Heart left ventricle (tissue), 16 donors: ENCODE data around the gene COL23A1. TPM values are rescaled to one million over a fixed set of nuclear protein-coding genes. Genes with fewer than 3 reads are reported as not detected.

Source experiments
- ATAC-seq, 4 donors: fragments of 200-7000 bp; cut with Tn5 transposase; one replicate each; pipeline ENCODE4 v1.9.1; 2020 to 2022; ENCODE audit warnings: moderate library complexity in 4 of 4, mild to moderate bottlenecking in 3 of 4, moderate number of reproducible peaks in 1 of 4
- DNase-seq, 5 donors: peaks; one replicate each; pipeline ENCODE4 v3.0.0-alpha.2; 2020
- H3K27ac ChIP-seq, 12 donors: fragments of 200-600 bp; sonication (generic) in 4 of 12; one replicate each; pipeline versions ENCODE4 v1.5.0 to v1.8.0; 2016 to 2022; ENCODE audit warnings: mild to moderate bottlenecking in 2 of 12
- H3K27me3 ChIP-seq, 9 donors: fragments of 200-600 bp; sonication (generic) in 2 of 9; one replicate each; pipeline versions ENCODE4 v1.5.1 to v1.8.0; 2016 to 2022; ENCODE audit warnings: mild to moderate bottlenecking in 3 of 9
- H3K36me3 ChIP-seq, 9 donors: fragments of 200-600 bp; sonication (generic) in 2 of 9; one replicate each; pipeline versions ENCODE4 v1.5.0 to v1.8.0; 2018 to 2022; ENCODE audit warnings: mild to moderate bottlenecking in 2 of 9
- H3K4me1 ChIP-seq, 12 donors: fragments of 200-600 bp; sonication (generic) in 4 of 12; one replicate each; pipeline versions ENCODE4 v1.5.0 to v1.8.0; 2016 to 2022; ENCODE audit warnings: mild to moderate bottlenecking in 3 of 12
- H3K4me3 ChIP-seq, 12 donors: fragments of 200-600 bp; sonication (generic) in 4 of 12; one replicate each; pipeline versions ENCODE4 v1.5.0 to v1.8.0; 2017 to 2022; ENCODE audit warnings: mild to moderate bottlenecking in 9 of 12, moderate library complexity in 4 of 12
- H3K9me3 ChIP-seq, 12 donors: fragments of 200-600 bp; sonication (generic) in 4 of 12; one replicate each; pipeline versions ENCODE4 v1.5.0 to v1.8.0; 2016 to 2022; ENCODE audit warnings: mild to moderate bottlenecking in 1 of 12
- CTCF ChIP-seq, 12 donors: fragments of 200-600 bp; sonication (generic) in 4 of 12; IDR thresholded peaks; one replicate each; pipeline versions ENCODE4 v1.5.0 to v1.8.0; 2018 to 2022; ENCODE audit warnings: antibody characterized with exemption in 12 of 12, mild to moderate bottlenecking in 5 of 12
- POLR2A ChIP-seq, 2 donors: fragments of 450-650 bp; IDR thresholded peaks; one replicate each; pipeline ENCODE4 v1.6.1; 2017; ENCODE audit warnings: antibody characterized with exemption in 2 of 2, mild to moderate bottlenecking in 2 of 2, moderate library complexity in 2 of 2
- WGBS, 4 donors: extraction: QIAGEN DNeasy Blood & Tissue Kit in 2 of 4; methylation state at CpG; one replicate each; pipeline versions ENCODE4 v1.1.5 to v1.1.7; 2013 to 2018; 5-methylcytosine and 5-hydroxymethylcytosine counted together
- intact Hi-C, 10 donors: fragments of 100-400 bp; cut with DNase I; formaldehyde crosslinking; loops; one replicate each; pipeline versions ENCODE4 v1.11.1 to v1.14.2; 2022
- polyA plus RNA-seq, 2 donors: library from polyadenylated mRNA; stranded (reverse); fragments of 200-250 nt; gene quantifications; one replicate each; pipeline ENCODE4 v1.2.3, GENCODE V29; 2013
- total RNA-seq, 9 donors: library from RNA; depleted of rRNA in 2 of 9; stranded (reverse); fragments of >200 nt in 2 of 9; fragmentation: NEBNext Ultra II Directional in 3 of 9; extraction: Animal tissue kit (Norgen Biotek cat#: 25700) in 3 of 9; gene quantifications; one replicate each; pipeline versions ENCODE4 v1.1.0 to v1.2.4, GENCODE V29; 2016 to 2023
- donor health status: ischemic (EF 13 %, LVEDD 7.1; RV severe dilation, severe dysfunction).
- donor health status: healthy with polysubstance abuse.
- donor health status: DM: no; HTN: yes; CAD: no.
- donor health status: DM: no; HTN: no; CAD: no.
- donor health status: ischemic (EF 25% LVEDD 6.9; RV normal size, moderate dysfunction).
- donor health status: ischemic (EF 25% LVEDD 5.7; RV mildly dilated, moderate dysfunction).
- donor health status: healthy.
- donor health status: DM: yes; HTN: yes; CAD: no.
- donor health status: ischemic (EF 35%, LVEDD 5.7; RV mildly dilated, moderate dysfunction).
- donor health status: nonischemic (EF 11% LVEDD 7.7; RV severe dilation, severe dysfunction).
- donor health status: DM: yes; HTN: yes; CAD: no.
- donor health status: PGD.
- donor health status: ischemic (EF 29% LVEDD 5.4; RV normal size, mild dysfunction).
- donor health status: nonischemic (EF 23%, LVEDD 6.1; RV moderate dilation, normal function).

COL23A1 gene
- total and polyA plus RNA-seq, 11 donors: 6.0 to 33.0 (median 18.8) TPM

- WGBS, 4 donors: 0 to 1% (median 0%) methylated on average over 17 to 96 of the region's 96 CpGs
- peak within 1 kb of the TSS; percentile 71 to 97 (median 94) for H3K27ac ChIP-seq
- TF ChIP-seq POLR2A (IDR thresholded peaks at IDR 0.05) (peak; percentile 88 to 99), CTCF (IDR thresholded peaks at IDR 0.05) (no peak)
- intact Hi-C loops: loop anchor here in 1 of 10 donors (2.0 kb wide), 1 partner anchor 24 kb away; no protein-coding TSS in a partner anchor
- peak within 1 kb of the TSS; percentile 66 to 100 (median 92) for H3K4me3 ChIP-seq
- peak; percentile 91 to 97 (median 95) for ATAC-seq
- H3K4me1 ChIP-seq: peaks cover 11 to 42% (median 24%) of the 10 kb centered on the region in 12 donors
- H3K27me3 ChIP-seq: no peaks in the 10 kb centered on the region
- DNase-seq: peak; percentile 95 to 97 (median 96)
- peaks cover 0 to 39% (median 33%) of the 10 kb centered on the region in 9 donors for H3K36me3 ChIP-seq
- H3K9me3 ChIP-seq: no peaks in the 10 kb centered on the region
Measured at GRCh38 chr5:178204182-178204934, 385.8 kb downstream of the COL23A1 start, which contains the start of gene HNRNPAB. Gene HNRNPAB, plus strand, starts transcription at chr5:178204533. Its CDS starts 305 bp downstream, at chr5:178204838.

- Histone ChIP-seq H3K27ac (peak overlapping the region in 11 of 12 donors; percentile 16 to 97 (median 94)), H3K4me1 (peaks cover 11 to 42% (median 24%) of the 10 kb centered on the region in 12 donors), H3K9me3 (no peaks in the 10 kb centered on the region), H3K36me3 (peaks cover 0 to 33% (median 26%) of the 10 kb centered on the region in 9 donors), H3K27me3 (no peaks in the 10 kb centered on the region), H3K4me3 (peak overlapping the region; percentile 66 to 100 (median 92))
- no peak for DNase-seq
- 18 to 31% (median 24%) methylated on average over 30 of the region's 30 CpGs for WGBS, 4 donors
- TF ChIP-seq CTCF (IDR thresholded peaks at IDR 0.05) (no peak), POLR2A (IDR thresholded peaks at IDR 0.05) (no peak)
- intact Hi-C loops: loop anchor here in 1 of 10 donors (2.0 kb wide), 1 partner anchor 25 kb away; no protein-coding TSS in a partner anchor
- ATAC-seq: peak in 1 of 4 donors; percentile 8
Measured at GRCh38 chr5:178203670-178204181, 386.5 kb downstream of the COL23A1 start.

DNA sequence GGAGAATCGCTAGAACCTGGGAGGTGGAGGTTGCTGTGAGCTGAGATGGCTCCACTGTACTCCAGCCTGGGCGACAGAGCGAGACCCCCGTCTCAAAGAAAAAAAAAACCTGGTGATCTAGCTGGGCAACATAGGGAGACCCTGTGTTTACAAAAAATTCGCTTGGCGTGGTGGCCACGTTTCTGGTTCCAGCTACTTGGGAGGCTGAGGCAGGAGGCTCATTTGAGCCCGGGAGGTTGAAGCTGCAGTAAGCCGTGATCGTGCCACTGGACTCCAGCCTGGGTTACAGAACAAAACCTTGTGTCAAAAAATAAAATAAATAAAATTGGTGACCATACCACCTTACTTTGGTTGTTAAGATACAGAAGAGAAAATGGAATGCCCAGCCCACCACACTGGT, 387.7 kb downstream of the COL23A1 start:
- no peaks in the 10 kb centered on the region for H3K9me3 ChIP-seq
- H3K36me3 ChIP-seq: peaks cover 0 to 21% (median 14%) of the 10 kb centered on the region in 9 donors
- ATAC-seq (no peak), DNase-seq (peak in 1 of 5 donors; percentile 15)
- no peak overlapping the region for H3K4me3 ChIP-seq
- no peak overlapping the region for H3K27ac ChIP-seq
- WGBS, 4 donors: 92 to 98% (median 97%) methylated on average over 10 of the region's 10 CpGs
- no peak for TF ChIP-seq POLR2A (IDR thresholded peaks at IDR 0.05)
- no peak for TF ChIP-seq CTCF (IDR thresholded peaks at IDR 0.05)
- H3K4me1 ChIP-seq: peaks cover 11 to 32% (median 22%) of the 10 kb centered on the region in 12 donors
- H3K27me3 ChIP-seq: no peaks in the 10 kb centered on the region
- intact Hi-C loops: no loop called here

DNA sequence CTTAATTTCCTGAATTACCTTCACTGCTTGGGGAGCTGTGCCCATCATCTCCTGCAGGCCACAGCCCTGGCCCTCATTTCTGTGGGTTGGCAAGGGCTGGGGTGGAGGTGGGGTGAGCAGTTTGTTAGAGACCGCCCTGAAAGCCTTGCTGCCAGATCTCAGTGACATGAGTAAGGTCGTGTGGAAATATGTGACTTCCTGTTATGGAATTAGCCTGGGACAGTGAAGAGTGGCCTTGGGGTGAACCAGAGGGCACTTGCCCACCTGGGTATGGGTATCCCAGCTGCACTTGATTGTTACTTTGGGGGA, 388.3 kb downstream of the COL23A1 start:
- 37 to 58% (median 42%) methylated on average over 2 of the region's 2 CpGs for WGBS, 4 donors
- no peak for TF ChIP-seq POLR2A (IDR thresholded peaks at IDR 0.05)
- DNase-seq: peak in 1 of 5 donors; percentile 18

More for the DNA sequence above, 388.3 kb downstream of the COL23A1 start:
- Histone ChIP-seq H3K4me3 (no peak overlapping the region), H3K36me3 (peaks cover 0 to 14% (median 8%) of the 10 kb centered on the region in 9 donors), H3K27ac (no peak overlapping the region), H3K9me3 (no peaks in the 10 kb centered on the region), H3K27me3 (no peaks in the 10 kb centered on the region), H3K4me1 (peaks cover 11 to 26% (median 16%) of the 10 kb centered on the region in 12 donors)
- intact Hi-C loops: no loop called here
- ATAC-seq: no peak
